ENCODE results near the gene DAB2.
"Not testable (repeated sequence)": the region's sequence is repeated elsewhere in the genome, so short reads cannot be mapped to it uniquely, and the experiment has no call there.

Gene DAB2

GRCh38 chr5:39420482-39421145 lies 4.2 kb downstream of the DAB2 start:
- DNase-seq (ENCODE audit: low spot score): no peak

DNA sequence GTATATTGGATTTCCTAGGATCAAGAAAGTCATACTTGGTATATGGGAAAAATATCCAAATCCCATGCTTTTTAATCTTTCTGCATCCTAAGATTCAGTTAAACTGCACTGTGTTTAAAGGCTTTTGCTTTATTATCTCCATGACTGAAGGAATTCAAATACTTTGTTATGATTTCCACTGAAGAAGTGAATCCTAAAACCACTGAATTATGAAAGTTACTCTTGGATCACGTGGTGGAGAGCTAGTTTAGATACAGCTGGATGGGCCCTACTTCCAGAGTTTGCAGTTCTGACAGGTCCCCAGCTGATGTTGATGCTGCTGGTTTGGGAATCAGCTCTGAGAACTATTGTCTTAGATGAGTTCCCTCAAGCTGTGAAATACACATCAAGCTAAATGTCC lies 5.0 kb downstream of the DAB2 start:
- no peak for DNase-seq (ENCODE audit: low spot score)

GRCh38 chr5:39417979-39418378 lies 6.8 kb downstream of the DAB2 start:
- DNase-seq (ENCODE audit: low spot score): no peak

GRCh38 chr5:39415201-39415600 lies 9.6 kb downstream of the DAB2 start:
- no peak for DNase-seq (ENCODE audit: low spot score)

GRCh38 chr5:39414426-39414825 lies 10.4 kb downstream of the DAB2 start:
- DNase-seq (ENCODE audit: low spot score): no peak

GRCh38 chr5:39413771-39414170 lies 11.0 kb downstream of the DAB2 start:
- no peak for DNase-seq (ENCODE audit: low spot score)

GRCh38 chr5:39412721-39413394 lies 11.9 kb downstream of the DAB2 start:
- DNase-seq (ENCODE audit: low spot score): no peak

DNA sequence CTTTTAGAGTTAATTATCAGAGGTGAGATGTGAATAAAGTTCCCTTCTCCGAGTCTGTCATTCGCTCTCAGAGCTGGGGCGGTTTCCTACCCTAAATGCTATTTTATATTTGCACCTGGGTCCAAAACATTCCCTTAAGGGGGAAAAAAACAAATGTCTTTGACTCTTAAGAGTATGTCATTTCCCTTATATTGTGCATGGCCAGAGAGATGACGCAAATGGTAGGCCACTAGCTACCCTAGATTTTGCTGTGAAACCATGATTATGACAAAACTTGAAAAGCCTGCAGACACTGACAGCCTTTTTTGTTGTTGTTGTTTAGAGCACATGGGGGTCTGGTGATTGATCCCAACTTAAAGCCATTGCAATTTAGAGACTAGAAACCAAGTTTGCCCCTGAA lies 12.8 kb downstream of the DAB2 start:
- no peak for DNase-seq (ENCODE audit: low spot score)

DNA sequence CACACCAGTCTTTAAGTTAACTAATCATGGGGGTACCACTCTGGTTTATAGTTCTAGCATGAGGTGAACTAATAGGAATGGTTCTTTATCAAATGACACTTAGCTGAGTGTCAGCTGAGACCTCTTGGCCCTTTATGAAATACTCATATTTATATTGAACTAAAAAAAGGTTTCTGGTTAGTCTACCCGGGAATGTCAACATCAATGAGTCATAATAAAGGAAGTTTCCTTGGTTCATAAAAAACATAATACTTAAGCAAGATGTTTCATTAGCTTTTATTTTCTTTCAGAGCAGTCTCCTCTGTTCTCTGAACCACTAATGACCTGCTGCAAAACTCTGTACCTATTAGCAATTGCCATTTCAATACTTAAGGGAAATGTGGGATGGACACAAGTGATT lies 13.7 kb downstream of the DAB2 start:
- DNase-seq (ENCODE audit: low spot score): no peak

GRCh38 chr5:39409033-39409432 lies 15.7 kb downstream of the DAB2 start:
- no peak for DNase-seq (ENCODE audit: low spot score)

- no peak for DNase-seq (ENCODE audit: low spot score)
Measured at GRCh38 chr5:39405083-39405843, 19.5 kb downstream of the DAB2 start.

DNA sequence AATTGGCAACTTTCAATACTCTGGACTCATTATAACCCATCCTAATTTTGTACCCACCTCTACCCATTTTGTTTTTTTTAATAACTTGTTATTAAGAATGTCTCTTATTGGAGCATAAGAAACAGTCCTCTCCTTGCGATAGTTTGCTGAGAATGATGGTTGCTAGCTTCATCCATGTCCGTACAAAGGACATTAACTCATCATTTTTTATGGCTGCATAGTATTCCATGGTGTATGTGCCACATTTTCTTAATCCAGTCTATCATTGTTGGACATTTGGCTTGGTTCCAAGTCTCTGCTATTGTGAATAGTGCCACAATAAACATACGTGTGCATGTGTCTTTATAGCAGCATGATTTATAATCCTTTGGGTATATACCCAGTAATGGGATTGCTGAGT lies 21.0 kb downstream of the DAB2 start:
- not testable (repeated sequence) for DNase-seq (ENCODE audit: low spot score)

DNA sequence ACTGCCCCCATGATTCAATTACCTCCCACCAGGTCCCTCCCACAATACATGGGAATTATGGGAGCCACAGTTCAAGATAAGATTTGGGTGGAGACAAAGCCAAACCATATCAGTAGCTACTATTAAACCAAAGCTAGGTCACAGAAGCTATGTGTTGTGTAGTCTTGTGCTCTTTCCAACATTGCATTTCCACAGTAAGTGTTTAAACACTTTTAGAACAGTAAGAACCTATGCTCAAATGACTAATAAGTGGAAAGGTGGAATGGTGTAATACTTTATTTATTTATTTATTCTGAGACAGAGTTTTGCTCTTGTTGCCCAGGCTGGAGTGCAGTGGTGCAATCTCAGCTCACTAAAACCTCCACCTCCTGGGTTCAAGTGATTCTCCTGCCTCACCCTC lies 22.6 kb downstream of the DAB2 start:
- not testable (repeated sequence) for DNase-seq (ENCODE audit: low spot score)

DNA sequence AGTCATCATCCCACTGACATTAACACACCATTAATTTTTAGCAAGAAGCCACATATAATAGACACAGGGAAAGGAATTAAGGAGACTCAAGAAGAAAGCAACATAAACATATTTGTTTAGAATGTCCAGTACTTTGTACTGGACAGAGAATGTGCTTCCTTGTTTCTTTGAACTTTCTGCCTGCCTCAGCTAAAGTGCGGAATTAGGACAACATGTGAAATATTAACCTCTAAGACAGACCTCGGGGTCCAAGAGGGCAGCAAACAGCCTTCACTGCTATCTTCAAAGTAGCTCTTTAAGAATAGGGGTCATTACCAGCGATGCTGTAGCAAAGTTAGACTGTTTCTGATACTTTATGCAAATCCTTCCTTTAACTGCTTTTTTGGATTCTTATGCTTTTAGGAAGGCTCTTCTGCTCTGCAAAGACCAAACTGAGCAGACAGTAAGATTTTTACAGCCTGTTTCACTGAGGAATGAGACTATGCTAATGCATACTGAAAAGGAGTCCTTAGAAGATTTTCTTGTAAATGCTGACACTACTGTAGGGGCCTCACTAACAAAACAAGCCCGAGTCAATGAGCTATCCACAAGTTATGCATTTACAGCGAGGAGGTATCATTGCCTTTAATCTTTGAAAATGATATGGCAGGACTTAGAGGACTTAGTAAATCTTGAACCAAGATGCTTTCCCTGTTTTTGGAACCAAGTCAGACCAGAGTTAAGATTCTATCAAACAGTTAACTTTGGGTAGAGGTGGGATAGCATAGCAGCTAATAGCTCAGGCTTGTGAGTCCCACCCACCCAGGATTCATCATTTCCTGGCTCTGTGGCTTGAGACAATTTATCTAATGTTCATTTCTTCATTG lies 23.8 kb downstream of the DAB2 start:
- no peak for DNase-seq (ENCODE audit: low spot score)

GRCh38 chr5:39399135-39400036 lies 25.4 kb downstream of the DAB2 start:
- peak; percentile 35 for DNase-seq (ENCODE audit: low spot score)

DNA sequence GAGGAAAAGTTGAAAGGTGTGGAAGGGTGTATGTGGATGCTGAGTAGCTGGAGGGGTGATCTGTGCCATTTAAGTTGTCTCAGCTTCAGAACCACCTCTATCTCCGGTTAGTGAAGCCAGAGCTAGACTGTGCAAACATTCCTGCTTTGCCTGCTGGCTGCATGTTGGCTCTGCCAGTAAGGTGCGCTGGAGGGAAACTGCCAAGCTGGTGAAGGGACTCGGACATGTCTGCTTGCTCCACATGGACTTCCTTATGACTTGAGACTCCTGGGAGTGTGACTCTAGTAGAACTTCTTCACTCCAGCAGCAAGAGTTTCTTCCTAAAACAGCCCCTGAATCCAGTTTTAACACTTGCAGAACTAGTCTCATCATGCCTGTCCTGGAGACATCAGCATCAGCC lies 27.9 kb downstream of the DAB2 start:
- DNase-seq (ENCODE audit: low spot score): no peak

GRCh38 chr5:39395521-39395920 lies 29.3 kb downstream of the DAB2 start:
- no peak for DNase-seq (ENCODE audit: low spot score)

GRCh38 chr5:39394946-39395345 lies 29.8 kb downstream of the DAB2 start:
- DNase-seq (ENCODE audit: low spot score): no peak

DNA sequence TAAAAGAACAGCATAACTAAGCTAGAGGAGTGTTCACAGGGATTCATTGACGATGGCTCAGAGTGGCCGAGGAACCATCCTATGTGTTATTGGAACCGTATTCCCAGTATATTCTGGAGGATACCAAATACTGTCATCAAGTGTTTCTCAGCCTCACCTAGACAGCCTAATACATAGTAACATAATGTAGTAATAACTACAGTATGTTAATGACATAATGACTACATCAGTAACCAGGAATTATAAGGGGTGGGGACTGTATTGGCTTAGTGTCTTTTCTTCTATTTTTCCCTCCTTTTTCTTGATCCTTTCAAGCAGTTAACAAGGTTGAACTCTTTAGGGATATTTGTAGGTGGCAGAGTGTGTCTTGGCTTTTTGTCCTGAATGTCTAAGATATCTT lies 33.8 kb downstream of the DAB2 start:
- no peak for DNase-seq (ENCODE audit: low spot score)

DNA sequence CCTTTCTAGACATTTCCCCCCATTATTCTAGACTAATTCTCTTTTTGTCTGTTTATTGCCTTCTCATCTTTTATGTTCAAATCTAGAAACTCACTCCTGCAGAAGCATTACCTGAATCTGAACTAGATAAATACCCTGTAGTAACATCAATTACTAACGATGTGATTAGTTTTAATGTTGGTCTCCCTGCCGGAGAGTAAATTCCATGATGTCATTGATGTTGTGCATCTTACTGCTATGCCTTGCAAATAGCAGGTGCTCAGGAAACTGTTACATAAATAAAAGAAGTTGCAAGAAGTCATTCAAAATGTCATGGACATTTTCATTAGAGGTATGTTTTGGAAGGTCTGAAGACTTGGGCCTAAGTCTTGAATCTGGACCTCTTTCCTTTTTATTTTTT lies 37.5 kb downstream of the DAB2 start:
- no peak for DNase-seq (ENCODE audit: low spot score)

- DNase-seq (ENCODE audit: low spot score): no peak
Measured at GRCh38 chr5:39384271-39384670, 40.5 kb downstream of the DAB2 start.

Measured in LoVo (cell line).